ENCODE results near the gene NXPE4. TPM values are rescaled to one million over a fixed set of nuclear protein-coding genes. Genes with fewer than 3 reads are reported as not detected.
"Not testable (repeated sequence)": the region's sequence is repeated elsewhere in the genome, so short reads cannot be mapped to it uniquely, and the experiment has no call there.

NXPE4 gene
- total RNA-seq, 2 donors from 2014 or later, result not detected

- no peak for DNase-seq
These were observed 10.6 kb upstream of the NXPE4 start for GRCh38 chr11:114606003-114606801.

DNA sequence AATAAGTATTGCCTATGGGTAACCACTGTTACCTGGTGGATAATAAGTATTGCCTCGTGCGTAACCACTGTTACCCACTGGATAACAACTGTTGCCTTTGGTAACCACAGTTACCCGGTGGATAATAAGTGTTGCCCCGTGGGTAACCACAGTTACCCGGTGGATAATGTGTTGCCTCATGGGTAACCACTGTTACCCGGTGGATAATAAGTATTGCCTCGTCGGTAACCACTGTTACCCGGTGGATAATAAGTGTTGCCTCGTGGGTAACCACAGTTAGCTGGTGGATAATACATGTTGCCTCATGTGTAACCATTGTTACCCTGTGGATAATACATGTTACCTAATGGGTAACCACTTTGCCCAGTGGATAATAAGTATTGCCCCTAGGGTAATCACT, 9.8 kb upstream of the NXPE4 start:
- peaks cover 3% of the 10 kb centered on the region for H3K9me3 ChIP-seq (ENCODE audit: control insufficient read depth, low read length, poor library complexity, severe bottlenecking)
- ATAC-seq (no peak), DNase-seq (no peak)
- H3K4me3 Mint-ChIP-seq, result no peak overlapping the region
- no peaks in the 10 kb centered on the region for H3K4me1 Mint-ChIP-seq
- H3K27ac Mint-ChIP-seq, result no peak overlapping the region
- no peaks in the 10 kb centered on the region for H3K36me3 Mint-ChIP-seq (ENCODE audit: low read depth)
- H3K27me3 Mint-ChIP-seq, result no peaks in the 10 kb centered on the region

More at GRCh38 chr11:114606003-114606801, 10.6 kb upstream of the NXPE4 start:
- H3K27me3 Mint-ChIP-seq, result no peaks in the 10 kb centered on the region
- ATAC-seq, result no peak
- H3K9me3 ChIP-seq (ENCODE audit: control insufficient read depth, low read length, poor library complexity, severe bottlenecking), result peaks cover 3% of the 10 kb centered on the region
- no peak overlapping the region for H3K27ac Mint-ChIP-seq
- H3K36me3 Mint-ChIP-seq (ENCODE audit: low read depth), result no peaks in the 10 kb centered on the region
- H3K4me1 Mint-ChIP-seq, result no peaks in the 10 kb centered on the region
- no peak overlapping the region for H3K4me3 Mint-ChIP-seq

GRCh38 chr11:114604886-114605285, 9.3 kb upstream of the NXPE4 start:
- no peaks in the 10 kb centered on the region for H3K4me1 Mint-ChIP-seq
- no peak overlapping the region for H3K4me3 Mint-ChIP-seq
- DNase-seq (no peak), ATAC-seq (no peak)
- no peak overlapping the region for H3K27ac Mint-ChIP-seq
- H3K9me3 ChIP-seq (ENCODE audit: control insufficient read depth, low read length, poor library complexity, severe bottlenecking), result peaks cover 3% of the 10 kb centered on the region
- no peaks in the 10 kb centered on the region for H3K36me3 Mint-ChIP-seq (ENCODE audit: low read depth)
- no peaks in the 10 kb centered on the region for H3K27me3 Mint-ChIP-seq

DNA sequence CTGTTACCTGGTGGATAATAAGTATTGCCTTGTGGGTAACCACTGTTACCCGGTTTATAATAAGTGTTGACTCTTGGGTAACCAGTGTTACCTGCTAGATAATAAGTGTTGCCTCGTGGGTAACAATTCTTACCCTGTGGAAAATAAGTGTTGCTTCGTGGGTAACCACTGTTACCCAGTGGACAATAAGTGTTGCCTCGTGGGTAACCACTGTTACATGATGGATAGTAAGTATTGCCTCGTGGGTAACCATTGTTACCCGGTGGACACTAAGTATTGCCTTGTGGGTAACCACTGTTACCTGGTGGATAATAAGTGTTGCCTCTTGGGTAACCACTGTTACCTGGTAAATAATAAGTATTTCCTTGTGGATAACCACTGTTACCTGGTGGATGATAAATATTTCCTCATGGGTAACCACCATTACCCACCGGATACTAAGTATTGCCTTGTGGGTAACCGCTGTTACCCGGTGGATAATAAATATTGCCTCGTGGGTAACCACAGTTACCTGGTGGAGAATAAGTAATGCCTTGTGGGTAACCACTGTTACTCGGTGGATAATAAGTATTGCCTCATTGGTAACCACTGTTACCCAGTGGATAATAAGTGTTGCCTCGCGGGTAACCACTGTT, 8.7 kb upstream of the NXPE4 start:
- Mint-ChIP-seq H3K27ac (no peak overlapping the region), H3K4me3 (no peak overlapping the region), H3K27me3 (no peaks in the 10 kb centered on the region), H3K36me3 (ENCODE audit: low read depth) (no peaks in the 10 kb centered on the region), H3K4me1 (no peaks in the 10 kb centered on the region)
- no peaks in the 10 kb centered on the region for H3K9me3 ChIP-seq (ENCODE audit: control insufficient read depth, low read length, poor library complexity, severe bottlenecking)
- ATAC-seq, result no peak
- no peak for DNase-seq

DNA sequence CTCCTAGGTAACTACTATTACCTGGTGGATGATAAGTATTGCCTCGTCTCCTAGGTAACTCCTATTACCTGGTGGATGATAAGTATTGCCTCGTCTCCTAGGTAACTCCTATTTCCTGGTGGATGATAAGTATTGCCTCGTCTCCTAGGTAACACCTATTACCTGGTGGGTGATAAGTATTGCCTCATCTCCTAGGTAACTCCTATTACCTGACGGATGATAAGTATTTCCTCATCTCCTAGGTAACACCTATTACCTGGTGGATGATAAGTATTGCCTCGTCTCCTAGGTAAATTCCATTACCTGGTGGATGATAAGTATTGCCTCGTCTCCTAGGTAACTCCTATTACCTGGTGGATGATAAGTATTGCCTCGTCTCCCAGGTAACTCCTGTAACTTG, 7.6 kb upstream of the NXPE4 start:
- H3K4me1 Mint-ChIP-seq; H3K9me3 ChIP-seq (ENCODE audit: control insufficient read depth, low read length, poor library complexity, severe bottlenecking); H3K36me3 Mint-ChIP-seq (ENCODE audit: low read depth); DNase-seq; H3K27ac Mint-ChIP-seq; H3K4me3 Mint-ChIP-seq; ATAC-seq; H3K27me3 Mint-ChIP-seq: not testable (repeated sequence)

- Mint-ChIP-seq H3K4me3 (no peak overlapping the region), H3K27ac (no peak overlapping the region), H3K27me3 (no peaks in the 10 kb centered on the region), H3K36me3 (ENCODE audit: low read depth) (no peaks in the 10 kb centered on the region), H3K4me1 (no peaks in the 10 kb centered on the region)
- no peak for DNase-seq
- no peaks in the 10 kb centered on the region for H3K9me3 ChIP-seq (ENCODE audit: control insufficient read depth, low read length, poor library complexity, severe bottlenecking)
- no peak for ATAC-seq
These were observed 2.9 kb upstream of the NXPE4 start for GRCh38 chr11:114598461-114598860.

DNA sequence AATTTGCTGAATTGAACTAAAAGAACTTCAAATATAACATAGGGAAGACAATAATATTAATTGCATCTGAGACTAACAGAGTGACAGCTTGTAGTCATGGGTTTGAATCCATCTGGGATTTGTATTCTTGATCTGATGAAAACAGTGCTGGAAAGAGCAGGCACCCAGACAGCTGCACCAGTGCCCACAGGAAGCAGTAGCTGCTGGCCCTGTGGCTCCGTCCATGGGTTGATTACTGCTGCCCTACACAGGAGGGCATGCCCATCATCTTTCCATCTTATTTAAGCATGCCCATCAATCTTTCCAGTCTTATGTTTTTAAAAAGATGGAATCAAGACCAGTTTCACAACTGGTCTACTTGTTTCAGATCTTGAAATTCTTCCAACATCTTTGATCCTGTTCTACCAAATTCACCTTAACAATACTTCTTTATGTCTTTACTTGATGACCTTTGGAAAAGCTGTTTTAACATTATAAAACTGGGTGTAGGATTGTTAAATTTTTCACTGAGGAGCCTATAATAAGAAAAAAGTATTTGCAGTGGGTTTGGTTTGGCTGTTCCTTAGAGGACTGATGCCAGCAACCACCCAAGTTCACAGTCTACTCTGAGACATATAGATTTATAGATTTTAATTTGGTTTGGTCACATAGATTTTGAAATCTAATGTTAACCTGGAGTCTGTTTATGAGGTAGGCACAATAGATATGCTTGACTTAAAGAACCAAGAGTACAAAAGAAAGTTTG, 761 bp upstream of the NXPE4 start:
- peaks cover 6% of the 10 kb centered on the region for H3K27me3 Mint-ChIP-seq
- no peaks in the 10 kb centered on the region for H3K9me3 ChIP-seq (ENCODE audit: control insufficient read depth, low read length, poor library complexity, severe bottlenecking)
- H3K27ac Mint-ChIP-seq, result no peak overlapping the region
- DNase-seq (no peak), ATAC-seq (no peak)
- H3K4me1 Mint-ChIP-seq, result no peaks in the 10 kb centered on the region
- H3K36me3 Mint-ChIP-seq (ENCODE audit: low read depth), result no peaks in the 10 kb centered on the region
- H3K4me3 Mint-ChIP-seq, result no peak overlapping the region

GRCh38 chr11:114594703-114595102, 883 bp downstream of the NXPE4 start:
- ATAC-seq (no peak), DNase-seq (no peak)
- H3K36me3 Mint-ChIP-seq (ENCODE audit: low read depth), result no peaks in the 10 kb centered on the region
- H3K4me1 Mint-ChIP-seq, result no peaks in the 10 kb centered on the region
- H3K9me3 ChIP-seq (ENCODE audit: control insufficient read depth, low read length, poor library complexity, severe bottlenecking), result no peaks in the 10 kb centered on the region
- no peak overlapping the region for H3K27ac Mint-ChIP-seq
- peaks cover 6% of the 10 kb centered on the region for H3K27me3 Mint-ChIP-seq
- no peak overlapping the region for H3K4me3 Mint-ChIP-seq

DNA sequence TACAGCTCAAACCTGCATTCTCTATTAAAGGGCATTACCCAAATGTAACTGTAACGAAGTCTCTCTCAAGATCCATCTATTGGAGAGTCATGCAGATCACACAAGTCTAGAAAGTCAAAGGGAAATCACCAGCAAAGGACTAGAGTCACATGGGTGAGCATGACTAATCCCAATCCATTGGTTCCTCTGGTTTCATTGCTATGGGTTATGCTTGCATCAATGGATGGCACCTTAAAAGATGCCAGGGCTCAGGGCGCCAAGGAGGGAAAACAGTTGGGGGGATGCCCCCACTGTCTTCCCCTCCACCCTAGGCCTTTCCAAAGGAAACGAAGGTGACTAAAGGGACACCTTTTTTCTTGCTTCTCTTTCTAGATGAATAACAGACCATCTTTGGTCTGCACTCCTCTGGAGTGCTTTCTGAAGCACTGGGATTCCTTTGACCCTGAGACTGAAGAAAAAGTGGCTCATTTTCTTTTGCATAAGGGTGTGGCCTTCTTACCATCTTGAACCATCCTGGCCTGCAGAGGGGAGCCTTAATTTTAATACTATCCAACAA, 8.1 kb downstream of the NXPE4 start:
- Mint-ChIP-seq H3K4me1 (no peaks in the 10 kb centered on the region), H3K27me3 (peaks cover 6% of the 10 kb centered on the region), H3K36me3 (ENCODE audit: low read depth) (no peaks in the 10 kb centered on the region), H3K4me3 (no peak overlapping the region), H3K27ac (no peak overlapping the region)
- no peaks in the 10 kb centered on the region for H3K9me3 ChIP-seq (ENCODE audit: control insufficient read depth, low read length, poor library complexity, severe bottlenecking)
- no peak for ATAC-seq
- no peak for DNase-seq

DNA sequence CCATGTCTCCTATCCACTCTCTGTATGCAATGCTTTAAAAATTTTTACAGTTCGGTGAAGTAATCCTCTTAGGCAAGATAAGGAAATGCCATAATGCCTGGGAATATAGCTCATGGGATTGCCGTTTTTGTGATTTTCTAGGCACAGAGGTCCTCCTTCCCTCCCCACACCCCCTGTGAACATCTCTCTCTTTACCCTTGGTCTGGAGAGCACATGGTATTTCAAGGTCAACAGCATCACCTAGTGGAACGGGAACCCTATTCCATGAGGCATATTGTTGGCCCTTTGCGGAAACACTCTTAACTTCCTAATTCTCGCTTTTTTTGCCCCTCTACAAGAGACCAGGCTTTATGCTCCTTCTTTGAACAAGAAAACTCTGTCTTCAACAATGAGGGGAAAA, 8.8 kb downstream of the NXPE4 start:
- Mint-ChIP-seq H3K4me3 (no peak overlapping the region), H3K27ac (no peak overlapping the region), H3K36me3 (ENCODE audit: low read depth) (no peaks in the 10 kb centered on the region), H3K27me3 (peaks cover 2% of the 10 kb centered on the region), H3K4me1 (no peaks in the 10 kb centered on the region)
- no peaks in the 10 kb centered on the region for H3K9me3 ChIP-seq (ENCODE audit: control insufficient read depth, low read length, poor library complexity, severe bottlenecking)
- ATAC-seq, result no peak
- no peak for DNase-seq

DNA sequence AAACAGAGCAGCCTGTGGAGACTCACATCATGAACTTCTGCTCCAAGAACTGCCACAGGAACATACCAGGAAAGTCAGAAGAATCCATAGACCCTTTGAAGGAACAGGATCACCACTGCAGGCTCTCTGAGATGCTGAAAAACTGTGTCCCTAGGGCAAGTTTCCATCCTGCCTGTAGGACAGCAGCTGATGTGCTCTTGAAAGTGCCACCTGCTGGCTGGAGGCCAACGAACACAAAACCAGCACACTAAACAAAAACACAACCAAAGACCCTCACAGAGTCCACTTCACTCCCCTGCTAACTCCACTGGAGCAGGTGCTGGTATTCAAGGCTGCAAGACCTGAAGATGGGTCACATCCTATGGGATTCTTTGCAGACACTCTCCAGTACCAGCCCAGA, 23.9 kb downstream of the NXPE4 start:
- Mint-ChIP-seq H3K27ac (no peak overlapping the region), H3K36me3 (ENCODE audit: low read depth) (no peaks in the 10 kb centered on the region), H3K27me3 (no peaks in the 10 kb centered on the region), H3K4me3 (no peak overlapping the region), H3K4me1 (no peaks in the 10 kb centered on the region)
- ATAC-seq (no peak), DNase-seq (no peak)
- H3K9me3 ChIP-seq (ENCODE audit: control insufficient read depth, low read length, poor library complexity, severe bottlenecking), result no peaks in the 10 kb centered on the region

DNA sequence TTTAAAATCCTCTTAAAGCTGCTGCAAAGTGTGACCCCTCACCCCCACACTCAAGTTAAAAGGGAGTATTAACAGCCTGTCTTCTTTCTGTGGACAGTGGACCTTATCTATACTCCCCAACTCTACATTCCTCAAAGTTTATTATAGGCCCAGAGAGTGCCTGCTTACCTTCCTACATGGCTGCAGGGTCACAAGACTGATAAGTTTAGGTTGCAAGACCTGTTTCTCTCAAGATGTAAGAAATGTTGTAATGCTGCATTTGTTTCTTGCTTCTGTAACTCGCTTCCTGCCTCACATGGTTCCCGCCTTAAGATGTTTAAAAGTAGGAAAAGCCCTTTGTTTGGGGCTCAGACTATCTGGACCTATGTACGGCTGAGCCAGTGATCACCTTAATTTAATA, 25.8 kb downstream of the NXPE4 start:
- no peak overlapping the region for H3K27ac Mint-ChIP-seq
- H3K4me3 Mint-ChIP-seq, result no peak overlapping the region
- no peak for DNase-seq
- no peaks in the 10 kb centered on the region for H3K27me3 Mint-ChIP-seq
- no peaks in the 10 kb centered on the region for H3K9me3 ChIP-seq (ENCODE audit: control insufficient read depth, low read length, poor library complexity, severe bottlenecking)
- no peaks in the 10 kb centered on the region for H3K4me1 Mint-ChIP-seq
- no peak for ATAC-seq
- no peaks in the 10 kb centered on the region for H3K36me3 Mint-ChIP-seq (ENCODE audit: low read depth)

DNA sequence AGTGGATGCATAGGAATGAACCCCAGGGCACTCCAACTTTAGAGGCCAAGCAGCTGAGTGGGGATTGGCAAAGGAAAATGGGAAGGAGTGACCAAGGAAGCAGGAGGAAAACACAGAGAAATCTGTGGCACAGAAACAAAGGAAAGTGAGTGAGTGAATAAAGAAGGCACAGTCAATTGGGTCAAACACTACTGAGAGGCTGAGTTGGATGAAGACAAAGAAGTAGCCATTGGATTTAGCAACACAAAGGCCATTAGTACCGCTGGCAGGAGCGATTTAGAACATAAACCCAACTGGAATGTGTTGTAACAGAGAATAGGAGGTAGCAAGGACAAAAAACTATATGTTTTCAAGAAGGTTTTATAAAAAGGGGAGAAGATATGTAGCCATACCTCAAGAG, 29.3 kb downstream of the NXPE4 start:
- no peak overlapping the region for H3K4me3 Mint-ChIP-seq
- DNase-seq (no peak), ATAC-seq (no peak)
- H3K36me3 Mint-ChIP-seq (ENCODE audit: low read depth), result peaks cover 5% of the 10 kb centered on the region
- H3K4me1 Mint-ChIP-seq, result no peaks in the 10 kb centered on the region
- no peak overlapping the region for H3K27ac Mint-ChIP-seq
- peaks cover 3% of the 10 kb centered on the region for H3K27me3 Mint-ChIP-seq
- no peaks in the 10 kb centered on the region for H3K9me3 ChIP-seq (ENCODE audit: control insufficient read depth, low read length, poor library complexity, severe bottlenecking)

All from T-helper 17 cell (primary cell).